ENCODE data around the gene BRD4. TPM values are rescaled to one million over a fixed set of nuclear protein-coding genes. Genes with fewer than 3 reads are reported as not detected.
"Not testable (repeated sequence)": the region's sequence is repeated elsewhere in the genome, so short reads cannot be mapped to it uniquely, and the experiment has no call there.

BRD4 gene
- total RNA-seq, 1 donor from 2014 or later = 104 TPM

- no peak for DNase-seq (ENCODE audit: low spot score)
- no peaks in the 10 kb centered on the region for H3K36me3 Mint-ChIP-seq (ENCODE audit: low read depth)
- peaks cover 26% of the 10 kb centered on the region for H3K4me1 Mint-ChIP-seq (ENCODE audit: low read depth)
- no peak overlapping the region for H3K4me3 Mint-ChIP-seq (ENCODE audit: unreplicated experiment)
- H3K9me3 Mint-ChIP-seq (ENCODE audit: low read depth) = no peaks in the 10 kb centered on the region
- H3K27me3 Mint-ChIP-seq (ENCODE audit: low read depth) = no peaks in the 10 kb centered on the region
- peak overlapping the region; percentile 90 for H3K27ac Mint-ChIP-seq (ENCODE audit: unreplicated experiment)
- no peak for TF ChIP-seq CTCF (IDR thresholded peaks at IDR 0.05)
These were observed 4.9 kb upstream of the BRD4 start for GRCh38 chr19:15337202-15337601.

GRCh38 chr19:15335992-15336391, 3.7 kb upstream of the BRD4 start:
- H3K9me3 Mint-ChIP-seq (ENCODE audit: low read depth); H3K4me3 Mint-ChIP-seq (ENCODE audit: unreplicated experiment); DNase-seq (ENCODE audit: low spot score); H3K27me3 Mint-ChIP-seq (ENCODE audit: low read depth); H3K36me3 Mint-ChIP-seq (ENCODE audit: low read depth): not testable (repeated sequence)
- peaks cover 29% of the 10 kb centered on the region for H3K4me1 Mint-ChIP-seq (ENCODE audit: low read depth)
- peak overlapping the region; percentile 63 for H3K27ac Mint-ChIP-seq (ENCODE audit: unreplicated experiment)

- TF ChIP-seq CTCF (IDR thresholded peaks at IDR 0.05) = no peak
- Mint-ChIP-seq H3K9me3 (ENCODE audit: low read depth) (no peaks in the 10 kb centered on the region), H3K4me1 (ENCODE audit: low read depth) (peaks cover 58% of the 10 kb centered on the region), H3K4me3 (ENCODE audit: unreplicated experiment) (peak overlapping the region; percentile 95), H3K27ac (ENCODE audit: unreplicated experiment) (peak overlapping the region; percentile 99), H3K36me3 (ENCODE audit: low read depth) (peaks cover 1% of the 10 kb centered on the region), H3K27me3 (ENCODE audit: low read depth) (no peaks in the 10 kb centered on the region)
- no peak for DNase-seq (ENCODE audit: low spot score)
These were observed 674 bp downstream of the BRD4 start for GRCh38 chr19:15331419-15332310.

GRCh38 chr19:15330801-15331418, 1.4 kb downstream of the BRD4 start:
- no peaks in the 10 kb centered on the region for H3K27me3 Mint-ChIP-seq (ENCODE audit: low read depth)
- H3K36me3 Mint-ChIP-seq (ENCODE audit: low read depth) = peaks cover 1% of the 10 kb centered on the region
- TF ChIP-seq CTCF (IDR thresholded peaks at IDR 0.05) = no peak
- H3K4me1 Mint-ChIP-seq (ENCODE audit: low read depth) = peaks cover 59% of the 10 kb centered on the region
- H3K4me3 Mint-ChIP-seq (ENCODE audit: unreplicated experiment) = peak overlapping the region; percentile 95
- peak overlapping the region; percentile 99 for H3K27ac Mint-ChIP-seq (ENCODE audit: unreplicated experiment)
- no peak for DNase-seq (ENCODE audit: low spot score)
- H3K9me3 Mint-ChIP-seq (ENCODE audit: low read depth) = no peaks in the 10 kb centered on the region

- peaks cover 1% of the 10 kb centered on the region for H3K36me3 Mint-ChIP-seq (ENCODE audit: low read depth)
- no peak overlapping the region for H3K4me3 Mint-ChIP-seq (ENCODE audit: unreplicated experiment)
- no peaks in the 10 kb centered on the region for H3K9me3 Mint-ChIP-seq (ENCODE audit: low read depth)
- H3K4me1 Mint-ChIP-seq (ENCODE audit: low read depth) = peaks cover 78% of the 10 kb centered on the region
- no peaks in the 10 kb centered on the region for H3K27me3 Mint-ChIP-seq (ENCODE audit: low read depth)
- peak; percentile 18 for DNase-seq (ENCODE audit: low spot score)
- TF ChIP-seq CTCF (IDR thresholded peaks at IDR 0.05) = no peak
- H3K27ac Mint-ChIP-seq (ENCODE audit: unreplicated experiment) = peak overlapping the region; percentile 59
These were observed 4.0 kb downstream of the BRD4 start for GRCh38 chr19:15328312-15328711.

Data from chondrocyte (in vitro differentiated cells).